ENCODE measurements around the gene RFX7.

RFX7 gene

GRCh38 chr15:56252386-56252785, 8.7 kb upstream of the RFX7 start:
- no peak overlapping the region for H3K9ac ChIP-seq (ENCODE audit: low read depth, low read length)
- no peaks in the 10 kb centered on the region for H3K36me3 ChIP-seq (ENCODE audit: control insufficient read depth, insufficient read depth, low read length)
- H3K27ac ChIP-seq (ENCODE audit: low read depth, low read length) = no peak overlapping the region
- H3K4me1 ChIP-seq (ENCODE audit: control insufficient read depth, insufficient read depth, low read length) = peaks cover 10% of the 10 kb centered on the region; the same call in 1 of the 2 replicates
- no peaks in the 10 kb centered on the region for H3K27me3 ChIP-seq (ENCODE audit: control insufficient read depth, insufficient read depth, low read length)
- no peaks in the 10 kb centered on the region for H3K9me3 ChIP-seq (ENCODE audit: control insufficient read depth, insufficient read depth, low read length)
- no peak overlapping the region for H3K4me3 ChIP-seq (ENCODE audit: low read depth, low read length)

GRCh38 chr15:56251315-56252095, 7.8 kb upstream of the RFX7 start:
- Histone ChIP-seq H3K9me3 (ENCODE audit: control insufficient read depth, insufficient read depth, low read length) (no peaks in the 10 kb centered on the region), H3K27me3 (ENCODE audit: control insufficient read depth, insufficient read depth, low read length) (no peaks in the 10 kb centered on the region), H3K9ac (ENCODE audit: low read depth, low read length) (no peak overlapping the region), H3K27ac (ENCODE audit: low read depth, low read length) (no peak overlapping the region), H3K4me3 (ENCODE audit: low read depth, low read length) (no peak overlapping the region), H3K36me3 (ENCODE audit: control insufficient read depth, insufficient read depth, low read length) (no peaks in the 10 kb centered on the region), H3K4me1 (ENCODE audit: control insufficient read depth, insufficient read depth, low read length) (peaks cover 10% of the 10 kb centered on the region; the same call in 1 of the 2 replicates)

- H3K9me3 ChIP-seq (ENCODE audit: control insufficient read depth, insufficient read depth, low read length) = no peaks in the 10 kb centered on the region
- no peaks in the 10 kb centered on the region for H3K27me3 ChIP-seq (ENCODE audit: control insufficient read depth, insufficient read depth, low read length)
- no peaks in the 10 kb centered on the region for H3K36me3 ChIP-seq (ENCODE audit: control insufficient read depth, insufficient read depth, low read length)
- no peak overlapping the region for H3K4me3 ChIP-seq (ENCODE audit: low read depth, low read length)
- H3K27ac ChIP-seq (ENCODE audit: low read depth, low read length) = no peak overlapping the region
- no peak overlapping the region for H3K9ac ChIP-seq (ENCODE audit: low read depth, low read length)
- peaks cover 12% of the 10 kb centered on the region for H3K4me1 ChIP-seq (ENCODE audit: control insufficient read depth, insufficient read depth, low read length)
Observed at GRCh38 chr15:56250626-56251025, 6.9 kb upstream of the RFX7 start.

GRCh38 chr15:56249092-56249491, 5.4 kb upstream of the RFX7 start:
- no peak overlapping the region for H3K9ac ChIP-seq (ENCODE audit: low read depth, low read length)
- no peaks in the 10 kb centered on the region for H3K36me3 ChIP-seq (ENCODE audit: control insufficient read depth, insufficient read depth, low read length)
- H3K4me3 ChIP-seq (ENCODE audit: low read depth, low read length) = no peak overlapping the region
- no peaks in the 10 kb centered on the region for H3K27me3 ChIP-seq (ENCODE audit: control insufficient read depth, insufficient read depth, low read length)
- H3K4me1 ChIP-seq (ENCODE audit: control insufficient read depth, insufficient read depth, low read length) = peaks cover 19% of the 10 kb centered on the region
- no peaks in the 10 kb centered on the region for H3K9me3 ChIP-seq (ENCODE audit: control insufficient read depth, insufficient read depth, low read length)
- H3K27ac ChIP-seq (ENCODE audit: low read depth, low read length) = no peak overlapping the region

- no peaks in the 10 kb centered on the region for H3K27me3 ChIP-seq (ENCODE audit: control insufficient read depth, insufficient read depth, low read length)
- H3K4me3 ChIP-seq (ENCODE audit: low read depth, low read length) = no peak overlapping the region
- H3K27ac ChIP-seq (ENCODE audit: low read depth, low read length) = no peak overlapping the region
- no peaks in the 10 kb centered on the region for H3K36me3 ChIP-seq (ENCODE audit: control insufficient read depth, insufficient read depth, low read length)
- no peak overlapping the region for H3K9ac ChIP-seq (ENCODE audit: low read depth, low read length)
- no peaks in the 10 kb centered on the region for H3K9me3 ChIP-seq (ENCODE audit: control insufficient read depth, insufficient read depth, low read length)
- H3K4me1 ChIP-seq (ENCODE audit: control insufficient read depth, insufficient read depth, low read length) = peaks cover 19% of the 10 kb centered on the region
Observed at GRCh38 chr15:56248311-56248992, 4.8 kb upstream of the RFX7 start.

GRCh38 chr15:56247266-56247665, 3.6 kb upstream of the RFX7 start:
- H3K9ac ChIP-seq (ENCODE audit: low read depth, low read length) = no peak overlapping the region
- H3K27me3 ChIP-seq (ENCODE audit: control insufficient read depth, insufficient read depth, low read length) = no peaks in the 10 kb centered on the region
- no peaks in the 10 kb centered on the region for H3K36me3 ChIP-seq (ENCODE audit: control insufficient read depth, insufficient read depth, low read length)
- no peaks in the 10 kb centered on the region for H3K9me3 ChIP-seq (ENCODE audit: control insufficient read depth, insufficient read depth, low read length)
- H3K4me1 ChIP-seq (ENCODE audit: control insufficient read depth, insufficient read depth, low read length) = peaks cover 19% of the 10 kb centered on the region
- no peak overlapping the region for H3K4me3 ChIP-seq (ENCODE audit: low read depth, low read length)
- no peak overlapping the region for H3K27ac ChIP-seq (ENCODE audit: low read depth, low read length)

GRCh38 chr15:56245871-56246814, 2.5 kb upstream of the RFX7 start:
- H3K27ac ChIP-seq (ENCODE audit: low read depth, low read length) = peak overlapping the region; percentile 39

GRCh38 chr15:56244811-56245576, 1.3 kb upstream of the RFX7 start:
- H3K9me3 ChIP-seq (ENCODE audit: control insufficient read depth, insufficient read depth, low read length) = no peaks in the 10 kb centered on the region
- H3K27ac ChIP-seq (ENCODE audit: low read depth, low read length) = peak overlapping the region; percentile 96
- no peak overlapping the region for H3K9ac ChIP-seq (ENCODE audit: low read depth, low read length)
- peak overlapping the region; percentile 44 for H3K4me3 ChIP-seq (ENCODE audit: low read depth, low read length)
- H3K4me1 ChIP-seq (ENCODE audit: control insufficient read depth, insufficient read depth, low read length) = peaks cover 31% of the 10 kb centered on the region
- H3K27me3 ChIP-seq (ENCODE audit: control insufficient read depth, insufficient read depth, low read length) = no peaks in the 10 kb centered on the region
- H3K36me3 ChIP-seq (ENCODE audit: control insufficient read depth, insufficient read depth, low read length) = no peaks in the 10 kb centered on the region

More at GRCh38 chr15:56245871-56246814, 2.5 kb upstream of the RFX7 start:
- Histone ChIP-seq H3K4me1 (ENCODE audit: control insufficient read depth, insufficient read depth, low read length) (peaks cover 25% of the 10 kb centered on the region), H3K9me3 (ENCODE audit: control insufficient read depth, insufficient read depth, low read length) (no peaks in the 10 kb centered on the region), H3K27me3 (ENCODE audit: control insufficient read depth, insufficient read depth, low read length) (no peaks in the 10 kb centered on the region), H3K4me3 (ENCODE audit: low read depth, low read length) (peak overlapping the region; percentile 44), H3K9ac (ENCODE audit: low read depth, low read length) (no peak overlapping the region), H3K36me3 (ENCODE audit: control insufficient read depth, insufficient read depth, low read length) (no peaks in the 10 kb centered on the region)

GRCh38 chr15:56244038-56244810, 545 bp upstream of the RFX7 start:
- no peaks in the 10 kb centered on the region for H3K9me3 ChIP-seq (ENCODE audit: control insufficient read depth, insufficient read depth, low read length)
- peak overlapping the region; percentile 96 for H3K27ac ChIP-seq (ENCODE audit: low read depth, low read length)
- peak overlapping the region; percentile 79 for H3K4me3 ChIP-seq (ENCODE audit: low read depth, low read length)
- H3K36me3 ChIP-seq (ENCODE audit: control insufficient read depth, insufficient read depth, low read length) = no peaks in the 10 kb centered on the region
- peaks cover 32% of the 10 kb centered on the region for H3K4me1 ChIP-seq (ENCODE audit: control insufficient read depth, insufficient read depth, low read length)
- peak overlapping the region; percentile 85 for H3K9ac ChIP-seq (ENCODE audit: low read depth, low read length)
- H3K27me3 ChIP-seq (ENCODE audit: control insufficient read depth, insufficient read depth, low read length) = no peaks in the 10 kb centered on the region
